ENCODE measurements around the gene CDK14. TPM values are rescaled to one million over a fixed set of nuclear protein-coding genes. Genes with fewer than 3 reads are reported as not detected.

CDK14 gene
- total and polyA plus RNA-seq, 2 of the 8 experiments (the other 6 are each of a cell fraction or from before 2014, with no cell fraction given), result 5.5 to 47.3 TPM

DNA sequence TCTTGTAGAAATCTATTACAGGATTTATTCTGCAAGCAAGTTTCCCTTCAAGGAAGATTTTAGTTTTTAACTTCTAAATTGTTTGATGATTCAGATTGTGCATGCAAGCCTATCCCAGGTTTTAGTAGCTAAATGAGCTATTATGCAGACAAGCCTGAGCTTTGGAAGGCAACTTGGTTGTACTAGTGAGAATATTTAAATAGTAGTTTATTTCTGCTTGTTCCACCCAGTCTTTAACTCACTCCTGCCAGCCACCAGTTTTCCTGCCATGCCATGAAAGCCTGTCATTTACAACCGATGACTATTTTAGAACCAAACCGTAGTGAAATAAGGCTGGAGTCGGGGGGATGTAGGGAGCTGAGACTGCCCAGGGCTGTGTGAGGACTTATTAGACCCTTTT, 343.5 kb downstream of the CDK14 start (continued):
- TF ChIP-seq EZH2 (IDR thresholded peaks at IDR 0.05; ENCODE audit: low read depth, low read length, severe bottlenecking) (no peak), NRF1 (IDR thresholded peaks at IDR 0.05; ENCODE audit: low read depth, low read length) (no peak), TEAD4 (IDR thresholded peaks at IDR 0.05; ENCODE audit: low read depth, low read length) (no peak), POU5F1 (IDR thresholded peaks at IDR 0.05; ENCODE audit: low read depth, low read length) (no peak), SAP30 (IDR thresholded peaks at IDR 0.05; ENCODE audit: insufficient read depth, insufficient replicate concordance, low read length) (no peak)
